ENCODE measurements around the gene DLX5. TPM values are rescaled to one million over a fixed set of nuclear protein-coding genes. Genes with fewer than 3 reads are reported as not detected.

The DLX5 gene
- total RNA-seq, 1 experiment from 2014 or later: 0.34 TPM

GRCh38 chr7:97018126-97018601, 6.5 kb downstream of the DLX5 start:
- DNase-seq (ENCODE audit: low read depth): no peak

- DNase-seq (ENCODE audit: low read depth): no peak
These were observed 7.2 kb downstream of the DLX5 start for GRCh38 chr7:97017192-97018125.

- peak; percentile 71 for DNase-seq (ENCODE audit: low read depth)
These were observed 8.0 kb downstream of the DLX5 start for GRCh38 chr7:97016381-97017191.

GRCh38 chr7:97015756-97016380, 8.8 kb downstream of the DLX5 start:
- no peak for DNase-seq (ENCODE audit: low read depth)

- no peak for DNase-seq (ENCODE audit: low read depth)
These were observed 9.4 kb downstream of the DLX5 start for GRCh38 chr7:97015279-97015678.

GRCh38 chr7:97014145-97014750, 10.4 kb downstream of the DLX5 start:
- no peak for DNase-seq (ENCODE audit: low read depth)

GRCh38 chr7:97013845-97014134, 10.8 kb downstream of the DLX5 start:
- DNase-seq (ENCODE audit: low read depth): no peak

GRCh38 chr7:97013134-97013844, 11.3 kb downstream of the DLX5 start:
- DNase-seq (ENCODE audit: low read depth): no peak

- DNase-seq (ENCODE audit: low read depth): no peak
These were observed 12.1 kb downstream of the DLX5 start for GRCh38 chr7:97012365-97013133.

- DNase-seq (ENCODE audit: low read depth): no peak
These were observed 12.9 kb downstream of the DLX5 start for GRCh38 chr7:97011536-97012364.

GRCh38 chr7:97011104-97011503, 13.5 kb downstream of the DLX5 start:
- no peak for DNase-seq (ENCODE audit: low read depth)

GRCh38 chr7:97009753-97010732, 14.6 kb downstream of the DLX5 start:
- DNase-seq (ENCODE audit: low read depth): no peak

GRCh38 chr7:97008275-97008917, 16.2 kb downstream of the DLX5 start:
- DNase-seq (ENCODE audit: low read depth): no peak

GRCh38 chr7:97007583-97007861, 17.1 kb downstream of the DLX5 start:
- no peak for DNase-seq (ENCODE audit: low read depth)

GRCh38 chr7:97006816-97007582, 17.6 kb downstream of the DLX5 start:
- no peak for DNase-seq (ENCODE audit: low read depth)

- DNase-seq (ENCODE audit: low read depth): peak; percentile 79
These were observed 18.4 kb downstream of the DLX5 start for GRCh38 chr7:97006055-97006815.
